CD14-positive monocyte (primary cell): ENCODE measurements around the gene MTG2. TPM values are rescaled to one million over a fixed set of nuclear protein-coding genes. Genes with fewer than 3 reads are reported as not detected.

ENCODE experiments used
- DNase-seq, 3 donors: peaks; one replicate each; pipeline ENCODE4 v3.0.0-alpha.2; 2011 to 2022
- H2AFZ ChIP-seq: 2 replicates; pipeline ENCODE4 v1.6.0; 2012; ENCODE audit warnings: mild to moderate bottlenecking, low read depth, low read length, inconsistent platforms; ENCODE audit not compliant: insufficient read depth, poor library complexity, severe bottlenecking
- H3K27ac ChIP-seq, 2 donors: 1 replicate in 1 of 2; 2 replicates in 1 of 2; pipeline ENCODE4 v1.5.1; 2012 to 2013; ENCODE audit warnings: low read length in 2 of 2, control low read depth in 1 of 2, inconsistent platforms in 1 of 2, low read depth in 1 of 2, mild to moderate bottlenecking in 1 of 2
- H3K27me3 ChIP-seq, 2 donors: one replicate each; pipeline versions ENCODE4 v1.6.0 to v1.6.1; 2011 to 2013; ENCODE audit warnings: low read length in 2 of 2; ENCODE audit not compliant: control insufficient read depth in 2 of 2, insufficient read depth in 2 of 2
- H3K36me3 ChIP-seq, 2 donors: replicated peaks in 1 of 2; 1 replicate in 1 of 2; 2 replicates in 1 of 2; pipeline versions ENCODE4 v1.5.1 to v1.6.1; 2012 to 2013; ENCODE audit warnings: low read length in 2 of 2, control low read depth in 1 of 2, inconsistent platforms in 1 of 2, mild to moderate bottlenecking in 1 of 2; ENCODE audit not compliant: insufficient read depth in 2 of 2, control insufficient read depth in 1 of 2
- H3K4me1 ChIP-seq, 2 donors: 1 replicate in 1 of 2; 2 replicates in 1 of 2; pipeline versions ENCODE4 v1.5.1 to v1.6.1; 2012 to 2013; ENCODE audit warnings: low read length in 2 of 2, control low read depth in 1 of 2, inconsistent platforms in 1 of 2, mild to moderate bottlenecking in 1 of 2, moderate library complexity in 1 of 2; ENCODE audit not compliant: insufficient read depth in 2 of 2, control insufficient read depth in 1 of 2
- H3K4me2 ChIP-seq: replicated peaks from 2 replicates; pipeline ENCODE3; 2012; ENCODE audit warnings: low read length, moderate library complexity, mild to moderate bottlenecking; ENCODE audit not compliant: poor library complexity, severe bottlenecking; ENCODE audit errors: extremely low read depth
- H3K4me3 ChIP-seq, 3 experiments: fragments of 200-600 bp in 1 of 3; sonication (generic) in 1 of 3; replicated peaks in 1 of 3; 1 replicate in 2 of 3; 2 replicates in 1 of 3; pipeline ENCODE4 v1.5.1; 2011 to 2013; ENCODE audit warnings: low read length in 3 of 3, mild to moderate bottlenecking in 3 of 3, control low read depth in 2 of 3, low read depth in 2 of 3, inconsistent platforms in 1 of 3, moderate library complexity in 1 of 3
- H3K79me2 ChIP-seq: 2 replicates; pipeline ENCODE4 v1.6.0; 2012; ENCODE audit warnings: mild to moderate bottlenecking, control low read depth, inconsistent platforms, low read length, moderate library complexity; ENCODE audit not compliant: insufficient read depth
- H3K9ac ChIP-seq: 2 replicates; pipeline ENCODE4 v1.6.0; 2017; ENCODE audit warnings: low read length, mild to moderate bottlenecking; ENCODE audit not compliant: insufficient read depth, poor library complexity, severe bottlenecking
- H3K9me3 ChIP-seq, 2 donors: replicated peaks in 1 of 2; 1 replicate in 1 of 2; 2 replicates in 1 of 2; pipeline versions ENCODE4 v1.5.1 to v1.6.1; 2012 to 2013; ENCODE audit warnings: low read length in 2 of 2, control low read depth in 1 of 2; ENCODE audit not compliant: control insufficient read depth in 1 of 2, insufficient read depth in 1 of 2
- H4K20me1 ChIP-seq: 2 replicates; pipeline ENCODE4 v1.6.0; 2012; ENCODE audit warnings: mild to moderate bottlenecking, low read length, control low read depth, moderate library complexity; ENCODE audit not compliant: insufficient read depth
- H3K27ac Mint-ChIP-seq, 7 donors: one replicate each; pipeline ENCODE4 v1.8.0; 2020; ENCODE audit warnings: mild to moderate bottlenecking in 7 of 7, mixed read lengths in 7 of 7, moderate library complexity in 6 of 7, inconsistent platforms in 2 of 7
- H3K27me3 Mint-ChIP-seq, 3 donors: one replicate each; pipeline ENCODE4 v1.8.0; 2021 to 2022; ENCODE audit warnings: low read depth in 3 of 3, mild to moderate bottlenecking in 3 of 3, mixed read lengths in 3 of 3, moderate library complexity in 3 of 3, inconsistent platforms in 1 of 3
- H3K36me3 Mint-ChIP-seq, 2 donors: one replicate each; pipeline ENCODE4 v1.8.0; 2020; ENCODE audit warnings: mixed read lengths in 2 of 2, inconsistent platforms in 1 of 2, mild to moderate bottlenecking in 1 of 2
- H3K4me1 Mint-ChIP-seq: one replicate; pipeline ENCODE4 v1.8.0; 2020; ENCODE audit warnings: mild to moderate bottlenecking, mixed read lengths
- H3K4me3 Mint-ChIP-seq, 2 donors: one replicate each; pipeline ENCODE4 v1.8.0; 2020; ENCODE audit warnings: mild to moderate bottlenecking in 2 of 2, mixed read lengths in 2 of 2, moderate library complexity in 1 of 2
- H3K9me3 Mint-ChIP-seq, 7 donors: one replicate each; pipeline ENCODE4 v1.8.0; 2020 to 2022; ENCODE audit warnings: mixed read lengths in 7 of 7, mild to moderate bottlenecking in 6 of 7, moderate library complexity in 6 of 7, inconsistent platforms in 2 of 7
- CTCF ChIP-seq: fragments of 200-600 bp; IDR thresholded peaks from one replicate; pipeline ENCODE4 v1.8.0; 2022; ENCODE audit warnings: antibody characterized with exemption, mild to moderate bottlenecking
- WGBS: methylation state at CpG from one replicate; pipeline ENCODE4 v1.1.5; 2013; ENCODE audit warnings: missing lambda C conversion rate; ENCODE audit not compliant: insufficient coverage; 5-methylcytosine and 5-hydroxymethylcytosine counted together
- intact Hi-C, 2 donors: fragments of 100-400 bp; cut with micrococcal nuclease; formaldehyde crosslinking; loops; one replicate each; pipeline versions ENCODE4 v1.15.0 to v1.15.1; 2023
- polyA plus RNA-seq, 3 donors: library from polyadenylated mRNA; depleted of rRNA in 1 of 3; unstranded in 2 of 3; stranded (reverse) in 1 of 3; fragments of 300-500 nt in 2 of 3; fragments of >200 nt in 1 of 3; fragmentation: Illumina TruSeq in 2 of 3; gene quantifications; 1 replicate in 2 of 3; 2 replicates in 1 of 3; pipeline ENCODE4 v1.2.3, GENCODE V29; 2012 to 2021

MTG2 gene
- polyA plus RNA-seq, 3 donors: 10.8 to 16.1 (median 14.9) TPM

GRCh38 chr20:62186096-62186426, 3.2 kb downstream of the MTG2 start:
- intact Hi-C loops: loop anchor here (5.0 kb wide), 1 partner anchor 51 kb away; the partner anchor contains the start of gene OSBPL2 (in 2 of the 2)
- Mint-ChIP-seq H3K27me3 (peaks cover 0 to 2% (median 1%) of the 10 kb centered on the region in 3 donors), H3K4me3 (peak overlapping the region; percentile 63 to 64), H3K9me3 (no peaks in the 10 kb centered on the region), H3K36me3 (peaks cover 12 to 24% of the 10 kb centered on the region in 2 donors), H3K27ac (peak overlapping the region in 6 of 7 donors; percentile 74 to 92 (median 84)), H3K4me1 (peaks cover 43% of the 10 kb centered on the region)
- 60% methylated on average over 1 of the region's 3 CpGs for WGBS
- Histone ChIP-seq H2AFZ (no peak overlapping the region), H3K9ac (no peak overlapping the region), H3K79me2 (peaks cover 59% of the 10 kb centered on the region), H3K4me1 (peaks cover 20 to 31% of the 10 kb centered on the region in 2 donors), H3K4me3 (peak overlapping the region in 1 of 3 experiments; percentile 43), H4K20me1 (peaks cover 22% of the 10 kb centered on the region), H3K27me3 (no peaks in the 10 kb centered on the region), H3K9me3 (no peaks in the 10 kb centered on the region), H3K36me3 (peaks cover 17 to 24% of the 10 kb centered on the region in 2 donors), H3K4me2 (peak overlapping the region; percentile 43), H3K27ac (peak overlapping the region; percentile 44 to 65)
- no peak for TF ChIP-seq CTCF
- DNase-seq: no peak

- H3K36me3 ChIP-seq: peaks cover 17 to 35% of the 10 kb centered on the region in 2 donors
- peaks cover 65% of the 10 kb centered on the region for H3K79me2 ChIP-seq
- Mint-ChIP-seq H3K4me1 (peaks cover 36% of the 10 kb centered on the region), H3K4me3 (no peak overlapping the region), H3K9me3 (no peaks in the 10 kb centered on the region), H3K27me3 (peaks cover 0 to 2% (median 1%) of the 10 kb centered on the region in 3 donors), H3K36me3 (peaks cover 13 to 28% of the 10 kb centered on the region in 2 donors), H3K27ac (peak overlapping the region in 5 of 7 donors; percentile 11 to 70 (median 40))
- no peaks in the 10 kb centered on the region for H3K9me3 ChIP-seq
- H3K9ac ChIP-seq: no peak overlapping the region
- TF ChIP-seq CTCF: no peak
- no peaks in the 10 kb centered on the region for H3K27me3 ChIP-seq
- DNase-seq: peak in 1 of 3 donors; percentile 6
- intact Hi-C loops: loop anchor here (5.0 kb wide), 1 partner anchor 50 kb away; the partner anchor contains the start of gene OSBPL2 (in 2 of the 2)
- peaks cover 32% of the 10 kb centered on the region for H4K20me1 ChIP-seq
- no peak overlapping the region for H3K4me2 ChIP-seq
- H3K4me3 ChIP-seq: no peak overlapping the region
- H2AFZ ChIP-seq: no peak overlapping the region
- 88% methylated on average over 7 of the region's 13 CpGs for WGBS
- peaks cover 17 to 27% of the 10 kb centered on the region in 2 donors for H3K4me1 ChIP-seq
- peak overlapping the region in 1 of 2 donors; percentile 3 for H3K27ac ChIP-seq
These were observed 4.3 kb downstream of the MTG2 start for GRCh38 chr20:62186887-62187866.
